MM.1S (cell line): ENCODE data around the gene MRPS10.

Experiments used
- EZH2 ChIP-seq: fragments of 300-600 bp; sonication (generic); optimal IDR thresholded peaks from 2 replicates; pipeline ENCODE3; 2017; ENCODE audit warnings: low read depth, mild to moderate bottlenecking, antibody characterized with exemption, low read length, mixed read lengths
- TF ChIP-seq, protein P1 (sequence below): fragments of 300-600 bp; sonication (generic); IDR thresholded peaks from 2 replicates; pipeline ENCODE4 v1.5.1; 2016; ENCODE audit warnings: antibody characterized with exemption, low read length, mixed read lengths

GRCh38 chr6:42250274-42250931 is 32.7 kb upstream of the MRPS10 start:
- TF ChIP-seq, protein P1, sequence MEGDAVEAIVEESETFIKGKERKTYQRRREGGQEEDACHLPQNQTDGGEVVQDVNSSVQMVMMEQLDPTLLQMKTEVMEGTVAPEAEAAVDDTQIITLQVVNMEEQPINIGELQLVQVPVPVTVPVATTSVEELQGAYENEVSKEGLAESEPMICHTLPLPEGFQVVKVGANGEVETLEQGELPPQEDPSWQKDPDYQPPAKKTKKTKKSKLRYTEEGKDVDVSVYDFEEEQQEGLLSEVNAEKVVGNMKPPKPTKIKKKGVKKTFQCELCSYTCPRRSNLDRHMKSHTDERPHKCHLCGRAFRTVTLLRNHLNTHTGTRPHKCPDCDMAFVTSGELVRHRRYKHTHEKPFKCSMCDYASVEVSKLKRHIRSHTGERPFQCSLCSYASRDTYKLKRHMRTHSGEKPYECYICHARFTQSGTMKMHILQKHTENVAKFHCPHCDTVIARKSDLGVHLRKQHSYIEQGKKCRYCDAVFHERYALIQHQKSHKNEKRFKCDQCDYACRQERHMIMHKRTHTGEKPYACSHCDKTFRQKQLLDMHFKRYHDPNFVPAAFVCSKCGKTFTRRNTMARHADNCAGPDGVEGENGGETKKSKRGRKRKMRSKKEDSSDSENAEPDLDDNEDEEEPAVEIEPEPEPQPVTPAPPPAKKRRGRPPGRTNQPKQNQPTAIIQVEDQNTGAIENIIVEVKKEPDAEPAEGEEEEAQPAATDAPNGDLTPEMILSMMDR: no peak
- TF ChIP-seq EZH2: no peak
